BJ (cell line): ENCODE results near the gene IBA57. TPM values are rescaled to one million over a fixed set of nuclear protein-coding genes. Genes with fewer than 3 reads are reported as not detected.
A peak's percentile ranks its signal among the peaks of the same experiment; 100 is the strongest.

Experiments used
- CTCF ChIA-PET: fragments of 350-600 bp; formaldehyde crosslinking; extraction: SDS; loops from one replicate; lab custom pipeline; 2021; ENCODE audit warnings: antibody characterized with exemption, inconsistent platforms; lab: Yijun Ruan, JAX
- POLR2A ChIA-PET: fragments of 300-600 bp; sonication (Branson Sonifier 250); formaldehyde crosslinking; extraction: SDS; loops from one replicate; lab custom pipeline; 2021; ENCODE audit warnings: antibody characterized with exemption; lab: Charles Lee
- DNase-seq: peaks from one replicate; pipeline ENCODE4 v3.0.0-alpha.2; 2011; ENCODE audit warnings: low read depth
- H3K27me3 ChIP-seq: 2 replicates; pipeline ENCODE4 v1.6.0; 2011; ENCODE audit warnings: low read length; ENCODE audit not compliant: control insufficient read depth, insufficient read depth
- H3K36me3 ChIP-seq: 2 replicates; pipeline ENCODE4 v1.5.1; 2011; ENCODE audit warnings: low read length; ENCODE audit not compliant: control insufficient read depth, insufficient read depth
- H3K4me3 ChIP-seq: 2 replicates; pipeline ENCODE4 v1.5.1; 2011; ENCODE audit warnings: low read depth, mild to moderate bottlenecking, control low read depth, low read length
- CTCF ChIP-seq: IDR thresholded peaks from 2 replicates; pipeline ENCODE4 v1.5.1; 2011; ENCODE audit warnings: low read depth, mild to moderate bottlenecking, control low read depth, inconsistent platforms, low read length, moderate library complexity; ENCODE audit not compliant: insufficient read depth
- polyA plus RNA-seq: library from polyadenylated mRNA; depleted of rRNA; stranded (reverse); fragments of >200 nt; gene quantifications from 2 replicates; pipeline ENCODE4 v1.2.3, GENCODE V29; 2011

IBA57 gene
- polyA plus RNA-seq, 1 experiment = 2.8 TPM

- H3K36me3 ChIP-seq = peaks cover 1% of the 10 kb centered on the region
- ChIA-PET CTCF (interaction anchor here (0.8 to 1.8 kb wide), 5 partner anchors 17 to 379 kb away, joined by 3 to 7 read pairs (median 3); partner anchors contain the start of gene IBA57), POLR2A (no interaction called here)
- TF ChIP-seq CTCF = no peak
- no peak for DNase-seq
- H3K27me3 ChIP-seq = peaks cover 12% of the 10 kb centered on the region
- H3K4me3 ChIP-seq = no peak overlapping the region
These were observed 28.7 kb upstream of the IBA57 start for GRCh38 chr1:228136901-228137300.

- CTCF ChIA-PET = interaction anchor here (1.6 kb wide), 1 partner anchor 9 kb away, joined by 5 read pairs; no protein-coding TSS in a partner anchor
- POLR2A ChIA-PET = no interaction called here
- TF ChIP-seq CTCF = no peak
- H3K27me3 ChIP-seq = peaks cover 8% of the 10 kb centered on the region
- peaks cover 8% of the 10 kb centered on the region for H3K36me3 ChIP-seq
- H3K4me3 ChIP-seq = peak overlapping the region; percentile 98
- no peak for DNase-seq
These were observed 26.1 kb upstream of the IBA57 start for GRCh38 chr1:228139406-228139930.

GRCh38 chr1:228139931-228140723 is 25.5 kb upstream of the IBA57 start, which contains the start of gene GUK1:
Gene GUK1, plus strand, starts transcription at chr1:228140279. Its CDS starts 24 bp downstream, at chr1:228140303.
- CTCF ChIA-PET = interaction anchor here (1.0 to 1.6 kb wide), 3 partner anchors 9 to 25 kb away, joined by 3 to 5 read pairs (median 4); partner anchors contain the start of gene IBA57
- peaks cover 3% of the 10 kb centered on the region for H3K27me3 ChIP-seq

GRCh38 chr1:228140724-228141225 is 24.8 kb upstream of the IBA57 start:
- peaks cover 3% of the 10 kb centered on the region for H3K27me3 ChIP-seq
- DNase-seq = no peak
- ChIA-PET CTCF (interaction anchor here (1.0 kb wide), 2 partner anchors 11 to 25 kb away, joined by 3 to 4 read pairs; partner anchors contain the start of gene IBA57), POLR2A (no interaction called here)
- no peak for TF ChIP-seq CTCF
- H3K4me3 ChIP-seq = peak overlapping the region; percentile 98
- H3K36me3 ChIP-seq = peaks cover 12% of the 10 kb centered on the region

More at GRCh38 chr1:228139931-228140723, 25.5 kb upstream of the IBA57 start, which contains the start of gene GUK1:
- DNase-seq = peak; percentile 98
- POLR2A ChIA-PET = no interaction called here
- 0 out of 2 replicates have a peak, but pooled peaks have one; percentile 23 for TF ChIP-seq CTCF
- peaks cover 8% of the 10 kb centered on the region for H3K36me3 ChIP-seq
- peak within 1 kb of the TSS; percentile 98 for H3K4me3 ChIP-seq
